Caco-2 (cell line): Measurements from ENCODE around the gene CNTN5. TPM values are rescaled to one million over a fixed set of nuclear protein-coding genes. Genes with fewer than 3 reads are reported as not detected.

ENCODE experiments used
- BruUV-seq: library from RNA; stranded (reverse); fragments of 400-500 nt; replicated peaks from 2 replicates; lab custom pipeline; 2021; lab: Mats Ljungman, UMichigan
- CTCF ChIA-PET: fragments of 300-600 bp; sonication (Branson Sonifier 250); formaldehyde crosslinking; loops from one replicate; lab custom pipeline; 2022; ENCODE audit warnings: antibody characterized with exemption; lab: Charles Lee
- POLR2A ChIA-PET: fragments of 300-600 bp; sonication (Branson Sonifier 250); formaldehyde crosslinking; loops from one replicate; lab custom pipeline; 2022; ENCODE audit warnings: antibody characterized with exemption; lab: Charles Lee
- DNase-seq, 2 experiments: peaks; one replicate each; pipeline versions ENCODE4 v3.0.0 to v3.0.0-alpha.2; 2020 to 2022
- H3K27me3 ChIP-seq: replicated peaks from 2 replicates; pipeline ENCODE4 v1.6.0; 2011; ENCODE audit warnings: low read length; ENCODE audit not compliant: control insufficient read depth, insufficient read depth
- H3K36me3 ChIP-seq: 2 replicates; pipeline ENCODE4 v1.5.1; 2011; ENCODE audit warnings: low read length; ENCODE audit not compliant: control insufficient read depth, insufficient read depth
- H3K4me1 ChIP-seq: fragments of 250-450 bp; sonication (Bioruptor Pico); 2 replicates; pipeline ENCODE4 v1.5.1; 2020; ENCODE audit warnings: mild to moderate bottlenecking
- H3K4me3 ChIP-seq: 2 replicates; pipeline ENCODE4 v1.5.1; 2011; ENCODE audit warnings: low read depth, mild to moderate bottlenecking, control low read depth, low read length
- H3K9me3 ChIP-seq: fragments of 250-450 bp; sonication (Bioruptor Pico); 2 replicates; pipeline ENCODE4 v1.5.1; 2020; ENCODE audit warnings: mild to moderate bottlenecking, moderate library complexity
- H3K27ac Mint-ChIP-seq: one replicate; pipeline ENCODE4 v1.8.0; 2022; ENCODE audit warnings: mixed read lengths; ENCODE audit not compliant: unreplicated experiment
- H3K27me3 Mint-ChIP-seq: one replicate; pipeline ENCODE4 v1.8.0; 2022; ENCODE audit warnings: mixed read lengths; ENCODE audit not compliant: insufficient read depth, unreplicated experiment
- H3K36me3 Mint-ChIP-seq: one replicate; pipeline ENCODE4 v1.8.0; 2022; ENCODE audit warnings: mild to moderate bottlenecking, mixed read lengths; ENCODE audit not compliant: insufficient read depth, unreplicated experiment
- H3K4me1 Mint-ChIP-seq: one replicate; pipeline ENCODE4 v1.8.0; 2022; ENCODE audit warnings: low read depth, mixed read lengths; ENCODE audit not compliant: unreplicated experiment
- H3K4me3 Mint-ChIP-seq: one replicate; pipeline ENCODE4 v1.8.0; 2022; ENCODE audit warnings: mild to moderate bottlenecking, moderate library complexity, mixed read lengths; ENCODE audit not compliant: unreplicated experiment
- H3K9me3 Mint-ChIP-seq: one replicate; pipeline ENCODE4 v1.8.0; 2022; ENCODE audit warnings: mixed read lengths; ENCODE audit not compliant: unreplicated experiment
- intact Hi-C: fragments of 100-400 bp; cut with micrococcal nuclease; formaldehyde crosslinking; loops from one replicate; pipeline ENCODE4 v1.10.0; 2022; ENCODE audit not compliant: unreplicated experiment
- total RNA-seq: library from RNA; stranded (reverse); gene quantifications from 2 replicates; pipeline ENCODE4 v1.2.3, GENCODE V29; 2022
- TF ChIP-seq, protein P1 (sequence below), 2 experiments: fragments of 200-600 bp in 1 of 2; IDR thresholded peaks; 1 replicate in 1 of 2; 2 replicates in 1 of 2; pipeline versions ENCODE4 v1.5.1 to v1.8.0; 2011 to 2022; ENCODE audit warnings: antibody characterized with exemption in 1 of 2, control low read depth in 1 of 2, inconsistent platforms in 1 of 2, low read depth in 1 of 2, low read length in 1 of 2, mild to moderate bottlenecking in 1 of 2, moderate library complexity in 1 of 2; ENCODE audit not compliant: insufficient read depth in 1 of 2, severe bottlenecking in 1 of 2, unreplicated experiment in 1 of 2

The CNTN5 gene
- total RNA-seq, 1 experiment from 2014 or later = 1.00 TPM

DNA sequence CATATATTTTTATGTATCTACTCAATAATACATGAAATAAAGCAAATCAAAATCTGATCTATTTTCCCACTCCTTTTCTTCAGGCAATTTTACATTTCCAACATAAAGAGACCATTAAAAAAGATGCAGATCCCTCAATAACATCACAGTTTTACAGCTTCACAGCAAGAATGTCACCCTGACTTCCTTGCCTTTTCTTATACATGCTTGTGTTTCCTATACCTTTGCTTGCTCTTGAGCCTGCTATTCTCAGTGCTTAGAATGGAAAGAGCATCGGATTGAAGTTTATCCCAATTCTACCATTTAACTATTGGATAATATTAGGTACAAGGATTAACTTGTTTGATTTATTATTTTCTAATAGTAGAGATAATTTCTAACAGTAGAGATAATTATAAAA lies 176.7 kb downstream of the CNTN5 start:
- CTCF ChIA-PET = no interaction called here

DNA sequence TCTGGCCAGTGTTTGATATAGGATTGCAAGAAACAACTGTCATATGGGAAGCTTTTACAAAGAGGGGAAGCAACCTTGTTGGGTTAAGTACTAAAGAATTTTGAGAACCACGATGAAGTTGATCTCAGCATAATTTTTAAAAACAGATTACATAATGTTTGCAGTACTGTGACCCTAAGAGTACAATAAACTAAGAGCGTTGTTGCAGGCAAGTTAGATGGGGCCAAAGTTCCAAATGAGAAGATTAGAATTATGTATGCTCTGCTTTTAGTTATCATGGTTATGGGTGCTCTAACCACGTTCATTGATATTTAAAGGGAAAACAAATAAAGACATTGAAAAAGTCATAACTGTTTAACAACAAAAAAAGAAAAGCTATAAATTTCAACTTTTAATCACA lies 177.5 kb downstream of the CNTN5 start:
- TF ChIP-seq, protein P1, sequence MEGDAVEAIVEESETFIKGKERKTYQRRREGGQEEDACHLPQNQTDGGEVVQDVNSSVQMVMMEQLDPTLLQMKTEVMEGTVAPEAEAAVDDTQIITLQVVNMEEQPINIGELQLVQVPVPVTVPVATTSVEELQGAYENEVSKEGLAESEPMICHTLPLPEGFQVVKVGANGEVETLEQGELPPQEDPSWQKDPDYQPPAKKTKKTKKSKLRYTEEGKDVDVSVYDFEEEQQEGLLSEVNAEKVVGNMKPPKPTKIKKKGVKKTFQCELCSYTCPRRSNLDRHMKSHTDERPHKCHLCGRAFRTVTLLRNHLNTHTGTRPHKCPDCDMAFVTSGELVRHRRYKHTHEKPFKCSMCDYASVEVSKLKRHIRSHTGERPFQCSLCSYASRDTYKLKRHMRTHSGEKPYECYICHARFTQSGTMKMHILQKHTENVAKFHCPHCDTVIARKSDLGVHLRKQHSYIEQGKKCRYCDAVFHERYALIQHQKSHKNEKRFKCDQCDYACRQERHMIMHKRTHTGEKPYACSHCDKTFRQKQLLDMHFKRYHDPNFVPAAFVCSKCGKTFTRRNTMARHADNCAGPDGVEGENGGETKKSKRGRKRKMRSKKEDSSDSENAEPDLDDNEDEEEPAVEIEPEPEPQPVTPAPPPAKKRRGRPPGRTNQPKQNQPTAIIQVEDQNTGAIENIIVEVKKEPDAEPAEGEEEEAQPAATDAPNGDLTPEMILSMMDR (IDR thresholded peaks at IDR 0.05; ENCODE audit: insufficient read depth in 1 of 2, low read depth in 1 of 2, low read length in 1 of 2, severe bottlenecking in 1 of 2, unreplicated experiment in 1 of 2) = no peak
- no peak overlapping the region for H3K4me3 Mint-ChIP-seq
- H3K27me3 Mint-ChIP-seq = peaks cover 3% of the 10 kb centered on the region
- H3K4me1 Mint-ChIP-seq = no peaks in the 10 kb centered on the region
- H3K4me1 ChIP-seq = no peaks in the 10 kb centered on the region
- H3K36me3 ChIP-seq = no peaks in the 10 kb centered on the region
- H3K4me3 ChIP-seq = no peak overlapping the region
- BruUV-seq = no TSS peak
- no peaks in the 10 kb centered on the region for H3K27me3 ChIP-seq
- POLR2A ChIA-PET = no interaction called here
- CTCF ChIA-PET = no interaction called here
- H3K27ac Mint-ChIP-seq = no peak overlapping the region
- H3K36me3 Mint-ChIP-seq = no peaks in the 10 kb centered on the region
- no peak for DNase-seq
- intact Hi-C loops = no loop called here
- H3K9me3 ChIP-seq = no peaks in the 10 kb centered on the region
- no peaks in the 10 kb centered on the region for H3K9me3 Mint-ChIP-seq

More for the DNA sequence above, 176.7 kb downstream of the CNTN5 start:
- H3K4me1 Mint-ChIP-seq = no peaks in the 10 kb centered on the region
- Histone ChIP-seq H3K36me3 (no peaks in the 10 kb centered on the region), H3K9me3 (no peaks in the 10 kb centered on the region), H3K4me3 (no peak overlapping the region), H3K4me1 (no peaks in the 10 kb centered on the region), H3K27me3 (no peaks in the 10 kb centered on the region)
- no peak for DNase-seq
- H3K27ac Mint-ChIP-seq = no peak overlapping the region
- POLR2A ChIA-PET = no interaction called here
- no peaks in the 10 kb centered on the region for H3K36me3 Mint-ChIP-seq
- TF ChIP-seq, protein P1 (IDR thresholded peaks at IDR 0.05; ENCODE audit: insufficient read depth in 1 of 2, low read depth in 1 of 2, low read length in 1 of 2, severe bottlenecking in 1 of 2, unreplicated experiment in 1 of 2) = no peak
- BruUV-seq = no TSS peak
- intact Hi-C loops = no loop called here
- H3K27me3 Mint-ChIP-seq = peaks cover 3% of the 10 kb centered on the region
- no peaks in the 10 kb centered on the region for H3K9me3 Mint-ChIP-seq
- no peak overlapping the region for H3K4me3 Mint-ChIP-seq

DNA sequence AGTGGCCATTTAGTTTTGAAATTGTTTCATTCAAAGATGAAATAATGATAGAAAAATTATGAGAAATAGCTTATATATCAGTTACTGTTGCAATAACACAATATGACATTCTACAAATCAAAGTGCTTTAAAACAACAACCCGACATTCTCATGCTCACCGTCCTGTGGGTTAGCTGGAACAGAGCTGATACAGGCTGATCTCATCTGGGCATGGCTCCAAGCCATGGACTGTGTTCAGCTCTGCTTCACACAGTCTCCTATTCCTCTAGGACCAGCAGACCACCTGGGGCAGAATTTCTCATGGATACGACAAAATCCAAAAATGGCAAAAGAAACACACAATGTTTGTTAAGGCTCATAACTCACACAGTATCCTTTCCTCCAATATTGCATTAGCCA lies 178.6 kb downstream of the CNTN5 start:
- no TSS peak for BruUV-seq
- TF ChIP-seq, protein P1 (IDR thresholded peaks at IDR 0.05; ENCODE audit: insufficient read depth in 1 of 2, low read depth in 1 of 2, low read length in 1 of 2, severe bottlenecking in 1 of 2, unreplicated experiment in 1 of 2) = no peak
- Mint-ChIP-seq H3K27me3 (peaks cover 3% of the 10 kb centered on the region), H3K4me1 (no peaks in the 10 kb centered on the region), H3K9me3 (no peaks in the 10 kb centered on the region), H3K4me3 (no peak overlapping the region), H3K27ac (no peak overlapping the region), H3K36me3 (no peaks in the 10 kb centered on the region)
- POLR2A ChIA-PET = no interaction called here
- CTCF ChIA-PET = no interaction called here
- H3K9me3 ChIP-seq = no peaks in the 10 kb centered on the region
- H3K27me3 ChIP-seq = no peaks in the 10 kb centered on the region
- intact Hi-C loops = no loop called here
- DNase-seq = no peak
- no peaks in the 10 kb centered on the region for H3K36me3 ChIP-seq
- no peaks in the 10 kb centered on the region for H3K4me1 ChIP-seq
- no peak overlapping the region for H3K4me3 ChIP-seq
